8988T (cell line): Measurements from ENCODE around the gene SHC2.

Source experiments
- DNase-seq: peaks from one replicate; pipeline ENCODE4 v3.0.0; 2011

SHC2 gene

DNA sequence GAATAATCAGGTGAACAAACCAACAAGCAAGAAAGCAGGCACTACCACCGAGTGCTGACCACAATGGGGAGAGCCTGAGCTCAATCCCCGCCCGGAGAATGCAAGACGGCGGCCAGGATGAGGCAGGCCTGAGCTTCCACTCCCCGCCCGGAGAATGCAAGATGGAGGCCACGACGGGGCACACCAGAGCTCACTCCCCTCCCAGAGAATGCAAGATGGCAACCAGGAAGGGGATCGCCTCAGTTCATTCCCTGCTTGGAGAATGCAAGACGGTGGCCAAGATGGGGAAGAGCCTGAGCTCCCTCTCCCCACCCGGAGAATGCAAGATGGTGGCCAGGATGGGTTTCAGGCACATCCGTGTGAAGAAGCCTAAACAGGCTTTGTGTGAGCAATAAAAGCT, 91.6 kb downstream of the SHC2 start:
- DNase-seq, result no peak

DNA sequence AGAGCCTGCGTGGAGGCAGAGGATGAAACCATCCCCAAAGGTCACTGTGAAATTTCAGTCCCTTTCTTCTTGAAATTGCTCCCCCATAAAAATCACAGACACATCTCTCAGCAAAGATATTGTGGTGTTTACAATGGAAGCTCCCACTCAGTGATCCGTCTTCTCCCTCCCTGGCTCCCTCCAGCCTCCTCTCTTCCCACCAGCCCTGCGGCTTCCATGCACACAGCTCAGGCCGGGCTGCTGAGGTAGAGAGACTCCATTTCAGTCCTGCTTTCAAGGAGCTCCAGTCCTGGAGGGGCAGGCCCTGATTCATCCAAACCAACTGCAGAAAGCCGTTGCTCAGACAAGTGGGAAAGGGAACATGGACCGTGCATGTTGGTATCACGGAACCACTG, 92.2 kb downstream of the SHC2 start:
- no peak for DNase-seq

DNA sequence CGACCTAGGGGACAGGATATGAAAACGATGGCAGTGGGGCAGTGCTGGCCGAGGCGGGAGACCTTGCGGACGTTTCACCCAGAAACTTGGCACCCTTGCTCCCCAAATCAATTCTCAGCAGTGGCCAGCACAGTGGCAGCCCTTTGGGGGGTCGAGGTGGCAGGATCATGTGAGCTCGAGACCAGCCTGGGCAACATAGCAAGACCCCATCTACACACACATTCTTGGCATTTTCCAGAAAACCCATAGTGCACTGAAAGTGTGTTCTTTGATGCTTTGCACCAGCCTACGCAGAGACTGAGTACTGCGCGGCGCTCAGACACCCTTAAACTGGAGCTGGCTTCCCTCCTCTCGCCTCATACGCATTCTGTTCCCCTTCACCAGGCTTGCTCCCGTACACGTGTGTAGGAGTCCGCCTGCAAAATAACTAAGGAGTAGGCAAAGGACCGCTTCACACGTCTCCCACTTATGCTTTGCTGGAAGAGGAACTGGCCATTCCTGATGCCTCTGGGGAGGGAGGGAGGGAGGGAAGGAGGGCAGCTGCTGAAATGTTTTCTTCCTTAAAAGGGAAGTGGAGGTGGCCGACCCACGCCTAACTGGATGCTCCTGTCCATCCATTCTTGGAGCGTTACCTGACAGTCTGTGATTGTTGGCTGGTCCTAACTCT, 92.7 kb downstream of the SHC2 start:
- no peak for DNase-seq

DNA sequence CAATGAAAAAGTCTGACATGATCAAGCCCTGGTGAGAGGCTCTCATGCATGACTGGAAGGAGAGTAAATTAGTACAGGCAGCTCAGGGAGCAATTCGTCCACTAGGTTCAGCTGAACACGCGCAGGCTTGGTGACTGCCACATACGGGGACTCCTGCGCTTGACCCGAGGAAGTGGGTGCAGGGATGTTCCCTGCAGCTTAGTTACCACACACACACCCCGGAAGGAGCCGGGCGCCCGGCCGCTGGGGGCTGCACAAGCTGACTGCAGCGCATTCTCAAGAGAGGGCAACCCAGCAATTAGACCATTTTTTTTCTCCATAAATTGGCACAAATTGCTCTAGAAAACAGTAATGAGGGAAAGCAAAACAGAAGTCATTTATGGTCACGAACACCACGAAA, 93.3 kb downstream of the SHC2 start:
- DNase-seq, result no peak

DNA sequence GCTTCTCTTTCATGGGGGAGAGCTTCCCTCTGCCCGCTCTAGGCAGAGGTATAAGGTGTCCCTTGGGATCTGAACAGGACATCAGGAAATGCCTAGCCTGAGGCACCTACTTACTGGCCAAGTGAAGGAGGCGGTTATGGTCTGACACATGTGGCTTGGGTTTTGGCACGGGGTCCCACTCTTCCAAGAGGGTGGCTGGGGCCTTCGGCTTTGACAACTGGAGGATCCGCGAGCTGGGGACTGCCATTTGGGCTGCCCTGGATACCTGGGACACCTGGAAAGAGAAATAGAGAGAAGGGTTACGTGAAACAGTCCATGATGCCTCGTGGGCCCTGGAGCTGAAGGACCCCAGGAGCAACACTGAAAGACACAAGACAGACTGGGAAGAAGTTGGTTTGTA, 93.9 kb downstream of the SHC2 start:
- no peak for DNase-seq
